NCI-H2196 (cell line): ENCODE measurements around the gene EXOC5.

ENCODE experiments used
- DNase-seq: peaks from one replicate; lab custom pipeline; 2025; ENCODE audit not compliant: unreplicated experiment; lab: John Stamatoyannopoulos, UW

EXOC5 gene, protein sequence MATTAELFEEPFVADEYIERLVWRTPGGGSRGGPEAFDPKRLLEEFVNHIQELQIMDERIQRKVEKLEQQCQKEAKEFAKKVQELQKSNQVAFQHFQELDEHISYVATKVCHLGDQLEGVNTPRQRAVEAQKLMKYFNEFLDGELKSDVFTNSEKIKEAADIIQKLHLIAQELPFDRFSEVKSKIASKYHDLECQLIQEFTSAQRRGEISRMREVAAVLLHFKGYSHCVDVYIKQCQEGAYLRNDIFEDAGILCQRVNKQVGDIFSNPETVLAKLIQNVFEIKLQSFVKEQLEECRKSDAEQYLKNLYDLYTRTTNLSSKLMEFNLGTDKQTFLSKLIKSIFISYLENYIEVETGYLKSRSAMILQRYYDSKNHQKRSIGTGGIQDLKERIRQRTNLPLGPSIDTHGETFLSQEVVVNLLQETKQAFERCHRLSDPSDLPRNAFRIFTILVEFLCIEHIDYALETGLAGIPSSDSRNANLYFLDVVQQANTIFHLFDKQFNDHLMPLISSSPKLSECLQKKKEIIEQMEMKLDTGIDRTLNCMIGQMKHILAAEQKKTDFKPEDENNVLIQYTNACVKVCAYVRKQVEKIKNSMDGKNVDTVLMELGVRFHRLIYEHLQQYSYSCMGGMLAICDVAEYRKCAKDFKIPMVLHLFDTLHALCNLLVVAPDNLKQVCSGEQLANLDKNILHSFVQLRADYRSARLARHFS

DNA sequence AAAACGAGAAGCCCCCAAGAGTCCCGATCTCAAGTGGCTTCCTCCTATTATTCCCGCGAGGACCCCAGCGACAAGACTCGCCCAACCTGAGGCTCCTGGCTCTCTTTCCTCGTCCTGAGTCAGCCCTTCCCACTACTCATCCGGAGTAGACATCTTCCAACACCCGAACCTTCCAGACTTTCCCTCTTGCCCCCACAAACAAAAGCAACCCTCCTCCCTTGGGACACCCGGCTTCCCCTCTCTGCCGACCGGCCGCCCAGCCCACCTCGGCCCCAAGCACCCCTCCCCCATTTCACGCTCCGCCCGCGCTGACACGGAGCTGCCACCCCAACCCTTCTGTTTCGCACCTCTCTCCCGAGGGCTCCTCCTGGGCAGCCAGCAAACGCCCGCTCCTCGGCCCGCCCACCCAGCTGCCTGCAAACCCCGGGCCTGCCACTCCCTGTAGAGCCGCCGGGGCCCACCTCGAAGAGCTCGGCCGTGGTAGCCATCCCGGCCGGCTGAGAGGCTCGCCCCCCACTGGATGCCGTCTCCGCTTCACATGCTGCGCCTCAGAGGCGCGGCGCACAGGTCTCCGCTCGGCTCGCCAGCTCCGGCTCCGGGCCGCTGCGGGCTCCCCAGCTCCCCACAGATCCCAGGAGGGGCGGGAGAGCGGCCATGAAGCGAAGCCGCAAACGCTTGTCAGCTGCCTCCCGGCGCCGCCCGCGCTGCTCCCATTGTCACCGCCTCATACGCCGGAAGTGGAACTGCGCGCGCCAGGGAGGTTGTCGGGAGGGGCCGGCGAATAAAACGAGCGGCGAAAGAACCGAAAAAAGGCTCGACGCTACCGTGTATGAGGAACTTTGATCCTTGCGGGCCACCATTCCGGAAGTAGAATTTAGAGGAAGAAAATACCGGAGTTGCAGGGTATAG, at the start of gene EXOC5, which contains the start of gene AP5M1:
TSS of gene EXOC5 (minus strand) at position 745 of the 909 bp plus-strand sequence. CDS start at position 488, 257 bp downstream.
TSS of gene AP5M1 (plus strand) at position 811 of the 909 bp plus-strand sequence. CDS start 344 bp downstream, outside the sequence.
- peak; percentile 95 for DNase-seq

- peak; percentile 87 for DNase-seq
Observed at GRCh38 chr14:57317248-57317833, 48.6 kb upstream of the EXOC5 start.

DNA sequence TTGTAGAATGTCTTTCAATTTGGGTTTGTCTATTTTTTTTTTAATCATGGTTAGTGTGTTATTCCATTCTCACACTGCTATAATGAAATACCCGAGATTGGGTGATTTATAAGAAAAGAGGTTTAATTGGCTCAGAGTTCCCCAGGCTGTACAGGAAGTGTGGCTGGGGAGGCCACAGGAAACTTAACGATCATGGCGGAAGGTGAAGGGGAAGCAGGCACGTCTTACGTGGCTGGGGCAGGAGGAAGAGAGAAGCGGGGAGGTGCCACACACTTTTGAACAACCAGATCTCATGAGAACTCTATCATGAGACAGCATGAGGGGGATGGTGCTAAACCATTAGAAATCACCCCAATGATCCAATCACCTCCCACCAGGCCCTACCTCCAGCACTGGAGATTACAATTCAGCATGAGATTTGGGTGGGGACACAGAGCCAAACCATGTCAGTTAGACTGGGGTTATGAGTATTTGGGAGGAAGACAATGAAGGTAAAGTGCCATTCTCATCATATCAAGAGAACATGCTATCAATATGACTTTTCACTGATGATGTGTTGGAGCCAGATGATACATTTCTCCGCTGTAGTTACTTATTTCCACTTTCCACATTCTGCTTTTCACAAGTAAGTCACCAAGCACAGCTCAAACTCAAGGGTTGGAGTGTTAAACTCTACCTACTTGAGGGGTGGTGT, 45.8 kb upstream of the EXOC5 start:
- no peak for DNase-seq

- no peak for DNase-seq
Observed at GRCh38 chr14:57302883-57303282, 34.2 kb upstream of the EXOC5 start.

DNA sequence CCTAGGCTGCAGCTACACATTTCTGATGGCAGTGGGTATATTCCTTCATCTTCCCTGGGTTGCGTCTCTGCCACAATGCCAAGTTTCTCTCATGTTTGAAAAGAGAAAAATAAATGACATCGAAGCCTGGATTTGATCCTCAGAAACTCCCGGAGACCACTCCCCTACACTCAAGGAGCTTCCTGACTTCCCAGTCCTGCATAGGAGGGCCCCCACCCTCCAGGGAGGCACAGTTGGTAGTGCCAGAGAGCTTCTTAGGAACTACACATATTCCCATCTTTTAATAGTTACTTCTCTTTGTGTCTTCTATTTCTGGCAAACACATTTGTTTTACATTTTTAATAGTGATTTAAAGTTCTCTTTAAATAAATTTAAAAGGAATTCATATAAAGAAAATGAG, 30.8 kb upstream of the EXOC5 start:
- no peak for DNase-seq

DNA sequence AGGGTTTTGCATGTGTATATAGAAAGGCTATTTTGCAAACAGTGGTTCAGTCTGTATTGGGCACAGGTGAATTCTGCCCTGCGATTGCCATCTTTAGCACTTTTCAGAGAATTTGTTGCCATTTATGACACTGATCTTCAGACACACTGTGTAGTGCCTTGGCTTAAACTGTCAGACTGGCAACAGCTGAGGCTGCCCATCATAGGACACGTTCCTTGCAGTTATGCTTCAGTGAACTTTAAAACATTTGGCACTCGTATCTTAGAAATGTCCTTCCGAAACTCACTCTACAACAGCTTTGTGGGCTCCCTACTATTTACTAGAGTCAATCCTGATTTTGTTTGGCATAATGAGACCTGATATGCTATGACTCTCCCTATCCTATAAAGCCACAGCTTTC, 29.1 kb upstream of the EXOC5 start:
- no peak for DNase-seq

- no peak for DNase-seq
Observed at GRCh38 chr14:57295239-57295638, 26.5 kb upstream of the EXOC5 start.

DNA sequence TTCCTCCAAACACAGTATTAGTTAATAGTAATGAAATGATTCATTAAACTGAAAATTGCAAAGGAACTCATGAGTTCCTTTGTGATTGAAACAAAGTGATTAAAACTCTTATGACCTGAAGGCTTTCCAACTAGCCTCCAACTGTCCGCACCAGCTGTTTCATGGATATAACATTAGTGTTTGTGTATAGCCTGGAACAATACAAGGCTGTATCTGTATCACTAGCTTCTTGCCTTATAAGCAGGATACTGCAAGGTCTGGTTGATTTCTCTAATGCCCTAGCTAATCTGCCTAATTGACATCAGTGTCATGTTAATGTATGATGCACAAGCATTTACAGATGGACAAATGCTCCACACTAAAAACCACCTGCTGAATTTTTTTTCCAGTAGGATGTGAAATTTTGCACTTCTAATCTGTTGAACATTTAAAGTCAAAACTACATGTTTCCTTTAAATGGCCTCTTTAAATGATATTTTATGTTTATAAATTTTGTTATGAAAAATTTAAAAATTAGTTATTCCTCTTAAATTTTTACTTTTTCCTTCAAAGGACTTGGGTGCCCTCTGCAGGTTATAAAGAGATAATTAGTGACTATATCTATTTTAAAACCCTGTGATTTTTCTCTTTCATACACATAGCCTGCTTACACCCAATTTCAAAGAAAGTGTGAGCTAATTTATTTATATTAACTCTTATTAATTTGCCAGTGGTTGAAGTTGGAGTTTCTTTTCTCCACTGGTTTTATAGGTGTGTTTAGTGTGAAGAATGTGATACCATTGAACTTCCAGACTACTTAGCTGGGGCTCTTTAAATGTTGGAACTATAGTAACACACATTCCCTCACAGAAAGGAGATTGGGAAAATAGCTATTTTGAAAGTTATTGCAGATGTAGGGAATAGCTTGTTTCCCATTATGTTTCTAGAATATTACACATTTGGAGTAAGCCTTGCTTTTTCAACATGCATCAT, 25.4 kb upstream of the EXOC5 start:
- DNase-seq, result no peak

DNA sequence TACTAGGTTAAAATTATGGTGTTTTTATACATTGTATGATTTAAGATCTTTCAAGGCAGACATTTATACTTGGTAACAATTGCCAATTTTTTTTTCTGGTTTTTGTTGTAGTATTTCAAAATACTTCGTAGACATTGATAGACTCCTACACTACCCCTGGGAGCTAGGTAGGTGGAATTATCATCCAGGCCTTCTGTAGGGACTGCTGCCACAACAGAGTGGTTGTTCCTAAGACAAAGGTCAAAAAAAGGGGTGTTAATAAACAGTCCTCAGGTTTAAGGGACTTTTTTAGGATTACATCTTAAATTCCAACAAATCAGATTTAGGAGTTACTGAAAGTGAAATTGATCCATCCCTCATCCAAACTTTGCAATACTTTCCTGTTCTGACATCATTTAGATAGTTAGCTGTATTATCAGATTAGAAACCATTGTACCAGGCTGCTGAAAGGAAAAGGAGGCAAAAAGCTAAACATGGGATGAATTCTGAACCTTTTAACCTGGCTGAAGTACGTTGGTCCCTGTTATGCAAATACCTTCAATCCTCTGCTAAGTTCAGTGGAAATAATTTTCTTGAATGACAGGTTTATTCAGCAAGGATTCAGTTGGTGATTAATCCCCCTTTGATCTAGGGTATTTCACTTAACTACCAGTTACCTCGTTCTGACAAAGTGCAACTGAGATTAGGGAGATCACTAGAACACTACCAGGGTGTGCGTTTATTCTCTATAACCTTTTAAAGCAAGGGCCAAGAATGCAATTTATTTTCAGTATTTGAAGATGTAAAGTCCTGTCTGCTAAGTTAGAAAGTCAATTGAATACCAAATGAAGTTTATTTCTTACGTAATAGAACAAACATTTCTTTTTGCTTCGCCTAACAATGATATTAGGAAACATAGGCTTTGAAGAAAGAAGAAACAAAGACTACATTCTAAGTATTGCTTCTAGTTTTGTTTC, 23.3 kb upstream of the EXOC5 start:
- DNase-seq, result no peak

GRCh38 chr14:57290751-57291150, 22.0 kb upstream of the EXOC5 start:
- no peak for DNase-seq

DNA sequence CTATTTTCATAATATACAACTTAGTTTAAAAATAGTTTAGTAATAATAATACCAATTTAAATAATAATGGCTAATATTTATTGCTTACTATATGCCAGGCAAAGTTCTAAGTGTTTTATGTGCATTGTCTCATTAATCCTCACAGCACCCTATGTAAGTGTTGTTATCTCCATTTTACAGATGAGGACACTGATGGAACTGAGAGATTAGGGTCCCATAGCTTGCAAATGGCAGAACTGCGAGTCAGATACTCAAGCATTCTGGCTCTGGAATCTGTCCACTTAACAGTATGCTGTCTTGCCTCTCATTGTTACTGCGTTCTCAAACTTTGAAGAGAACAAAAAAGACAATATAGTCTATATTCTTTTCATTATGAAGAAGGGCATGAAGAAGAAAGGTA, 19.0 kb upstream of the EXOC5 start:
- no peak for DNase-seq

GRCh38 chr14:57277062-57277461, 8.4 kb upstream of the EXOC5 start:
- no peak for DNase-seq

- DNase-seq, result no peak
Observed at GRCh38 chr14:57275023-57275664, 6.4 kb upstream of the EXOC5 start.

DNA sequence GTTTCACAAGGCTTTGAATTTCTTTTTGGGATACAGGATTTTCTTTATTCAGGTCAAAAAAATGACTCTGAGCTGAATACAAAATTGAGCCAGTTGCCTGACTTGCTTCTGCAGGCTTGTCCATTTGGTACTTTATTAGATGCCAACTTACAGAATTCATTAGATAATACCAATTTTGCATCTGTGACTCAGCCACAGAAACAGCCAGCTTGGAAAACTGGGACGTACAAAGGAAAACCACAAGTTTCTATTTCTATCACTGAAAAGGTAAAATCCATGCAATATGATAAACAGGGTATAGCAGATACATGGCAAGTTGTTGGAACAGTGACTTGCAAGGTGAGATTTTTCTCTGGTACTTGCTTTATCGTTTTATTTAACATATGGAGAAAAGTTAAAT, 5.8 kb upstream of the EXOC5 start:
- DNase-seq, result no peak

DNA sequence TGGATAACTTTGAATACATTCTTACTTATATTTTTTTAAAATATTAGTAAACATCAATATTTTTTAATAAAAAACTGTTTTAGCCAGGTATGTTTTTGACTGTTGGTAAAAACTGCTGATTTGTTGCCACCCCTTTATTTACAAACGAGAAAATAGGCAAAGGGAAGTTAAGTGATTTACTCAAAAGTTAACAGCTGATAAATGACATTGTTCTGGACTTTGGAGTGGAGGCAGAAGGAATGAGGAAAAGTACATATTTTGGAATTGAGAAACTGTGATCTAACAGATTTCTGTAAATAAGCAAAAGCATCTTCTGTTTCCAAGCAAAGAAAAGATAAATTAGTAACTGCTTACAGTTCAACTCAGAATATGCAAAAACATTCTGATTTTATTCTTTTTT, 4.5 kb upstream of the EXOC5 start:
- DNase-seq, result no peak

DNA sequence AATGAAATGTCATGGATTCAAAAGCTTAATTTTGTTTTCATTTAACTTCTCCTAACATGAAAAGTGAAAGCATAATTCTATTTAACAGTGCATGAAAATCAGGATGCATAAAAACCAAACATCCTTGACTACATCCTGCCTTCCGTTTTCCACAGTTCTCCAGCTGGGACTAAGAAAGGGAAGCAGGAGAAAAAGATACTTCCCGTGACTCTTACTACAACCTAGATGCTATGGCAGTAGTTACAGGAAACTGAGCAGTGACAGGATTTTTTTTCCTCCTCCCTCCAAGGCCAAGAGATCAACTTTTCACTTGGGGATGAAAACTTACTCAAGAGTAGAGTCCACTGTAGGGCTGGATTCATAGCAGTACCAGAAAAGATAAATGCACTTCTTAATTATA, 2.6 kb downstream of the EXOC5 start:
- no peak for DNase-seq

- no peak for DNase-seq
Observed at GRCh38 chr14:57262117-57262516, 6.6 kb downstream of the EXOC5 start.

- no peak for DNase-seq
Observed at GRCh38 chr14:57261604-57262003, 7.1 kb downstream of the EXOC5 start.
